Epithelial cell of proximal tubule (primary cell): ENCODE measurements around the gene RBCK1. TPM values are rescaled to one million over a fixed set of nuclear protein-coding genes. Genes with fewer than 3 reads are reported as not detected.

Source experiments
- DNase-seq: peaks from one replicate; pipeline ENCODE4 v3.0.0-alpha.2; 2011; ENCODE audit warnings: low read depth
- H3K4me3 ChIP-seq: 2 replicates; pipeline ENCODE4 v1.5.1; 2011; ENCODE audit warnings: low read depth, mild to moderate bottlenecking, low read length
- CTCF ChIP-seq: conservative IDR thresholded peaks from 2 replicates; pipeline ENCODE4 v1.5.1; 2012; ENCODE audit warnings: low read depth, mild to moderate bottlenecking, low read length
- total RNA-seq: library from RNA; depleted of rRNA; stranded (reverse); fragments of >200 nt; gene quantifications from 2 replicates; pipeline ENCODE4 v1.2.3, GENCODE V29; 2015

Gene RBCK1
- total RNA-seq, 1 donor from 2014 or later: 106 TPM

DNA sequence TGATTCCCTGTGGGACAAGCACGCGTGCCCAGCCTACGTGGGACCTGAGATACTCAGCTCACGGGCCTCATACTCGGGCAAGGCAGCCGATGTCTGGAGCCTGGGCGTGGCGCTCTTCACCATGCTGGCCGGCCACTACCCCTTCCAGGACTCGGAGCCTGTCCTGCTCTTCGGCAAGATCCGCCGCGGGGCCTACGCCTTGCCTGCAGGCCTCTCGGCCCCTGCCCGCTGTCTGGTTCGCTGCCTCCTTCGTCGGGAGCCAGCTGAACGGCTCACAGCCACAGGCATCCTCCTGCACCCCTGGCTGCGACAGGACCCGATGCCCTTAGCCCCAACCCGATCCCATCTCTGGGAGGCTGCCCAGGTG is 11.9 kb upstream of the RBCK1 start:
- no peak overlapping the region for H3K4me3 ChIP-seq
- no peak for TF ChIP-seq CTCF
- no peak for DNase-seq

DNA sequence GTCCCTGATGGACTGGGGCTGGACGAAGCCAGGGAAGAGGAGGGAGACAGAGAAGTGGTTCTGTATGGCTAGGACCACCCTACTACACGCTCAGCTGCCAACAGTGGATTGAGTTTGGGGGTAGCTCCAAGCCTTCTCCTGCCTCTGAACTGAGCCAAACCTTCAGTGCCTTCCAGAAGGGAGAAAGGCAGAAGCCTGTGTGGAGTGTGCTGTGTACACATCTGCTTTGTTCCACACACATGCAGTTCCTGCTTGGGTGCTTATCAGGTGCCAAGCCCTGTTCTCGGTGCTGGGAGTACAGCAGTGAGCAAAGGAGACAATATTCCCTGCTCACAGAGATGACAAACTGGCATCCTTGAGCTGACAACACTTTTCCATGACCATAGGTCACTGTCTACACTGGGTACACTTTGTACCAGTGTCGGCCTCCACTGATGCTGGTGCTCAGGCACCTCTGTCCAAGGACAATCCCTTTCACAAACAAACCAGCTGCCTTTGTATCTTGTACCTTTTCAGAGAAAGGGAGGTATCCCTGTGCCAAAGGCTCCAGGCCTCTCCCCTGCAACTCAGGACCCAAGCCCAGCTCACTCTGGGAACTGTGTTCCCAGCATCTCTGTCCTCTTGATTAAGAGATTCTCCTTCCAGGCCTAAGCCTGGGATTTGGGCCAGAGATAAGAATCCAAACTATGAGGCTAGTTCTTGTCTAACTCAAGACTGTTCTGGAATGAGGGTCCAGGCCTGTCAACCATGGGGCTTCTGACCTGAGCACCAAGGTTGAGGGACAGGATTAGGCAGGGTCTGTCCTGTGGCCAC is 11.3 kb upstream of the RBCK1 start:
- DNase-seq: no peak
- TF ChIP-seq CTCF: no peak
- no peak overlapping the region for H3K4me3 ChIP-seq

GRCh38 chr20:397432-398237 is 10.5 kb upstream of the RBCK1 start:
- no peak for TF ChIP-seq CTCF
- no peak overlapping the region for H3K4me3 ChIP-seq
- no peak for DNase-seq

DNA sequence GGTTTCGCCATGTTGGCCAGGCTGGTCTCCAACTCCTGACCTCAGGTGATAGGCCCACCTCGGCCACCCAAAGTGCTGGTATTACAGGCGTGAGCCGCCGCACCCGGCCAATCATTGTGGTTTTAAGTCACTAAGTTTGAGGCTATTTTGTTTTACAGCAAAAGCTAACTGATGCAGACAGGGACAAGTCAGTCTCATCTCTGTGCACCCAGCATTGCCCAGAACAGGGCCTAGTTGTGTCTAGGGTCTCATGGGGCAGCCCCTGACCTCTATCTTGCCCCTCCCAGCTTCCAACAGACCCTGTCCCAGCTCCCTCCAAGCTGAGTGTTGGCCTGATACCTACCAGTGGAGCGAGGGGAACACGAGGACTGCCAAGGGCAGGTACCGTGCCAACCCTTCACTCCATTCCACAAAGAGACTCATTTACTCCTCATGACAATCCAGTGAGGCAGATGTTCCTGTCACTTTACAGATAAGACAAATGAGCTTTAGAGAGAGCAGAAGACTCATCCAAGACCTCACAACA is 8.9 kb upstream of the RBCK1 start:
- TF ChIP-seq CTCF: no peak
- no peak for DNase-seq

GRCh38 chr20:400128-400453 is 8.0 kb upstream of the RBCK1 start:
- TF ChIP-seq CTCF: no peak
- no peak for DNase-seq
- H3K4me3 ChIP-seq: no peak overlapping the region

More for the DNA sequence above, 8.9 kb upstream of the RBCK1 start:
- no peak overlapping the region for H3K4me3 ChIP-seq

- no peak overlapping the region for H3K4me3 ChIP-seq
- TF ChIP-seq CTCF: no peak
- no peak for DNase-seq
Observed at GRCh38 chr20:400454-401275, 7.4 kb upstream of the RBCK1 start.
